Endothelial cell (in vitro differentiated cells): ENCODE measurements around the gene TRPV5. TPM values are rescaled to one million over a fixed set of nuclear protein-coding genes. Genes with fewer than 3 reads are reported as not detected.

ENCODE experiments used
- DNase-seq: peaks from one replicate; pipeline ENCODE4 v3.0.0; 2021; ENCODE audit warnings: low spot score
- H3K27ac Mint-ChIP-seq: one replicate; pipeline ENCODE4 v1.8.0; 2021; ENCODE audit warnings: mixed read lengths, inconsistent platforms; ENCODE audit not compliant: unreplicated experiment
- H3K27me3 Mint-ChIP-seq: one replicate; pipeline ENCODE4 v1.8.0; 2021; ENCODE audit warnings: mild to moderate bottlenecking, moderate library complexity, mixed read lengths, inconsistent platforms; ENCODE audit not compliant: unreplicated experiment
- H3K36me3 Mint-ChIP-seq: one replicate; pipeline ENCODE4 v1.8.0; 2021; ENCODE audit warnings: mild to moderate bottlenecking, low read depth, mixed read lengths, inconsistent platforms; ENCODE audit not compliant: unreplicated experiment
- H3K4me1 Mint-ChIP-seq: one replicate; pipeline ENCODE4 v1.8.0; 2021; ENCODE audit warnings: mild to moderate bottlenecking, mixed read lengths, inconsistent platforms; ENCODE audit not compliant: unreplicated experiment
- H3K4me3 Mint-ChIP-seq: one replicate; pipeline ENCODE4 v1.8.0; 2021; ENCODE audit warnings: mild to moderate bottlenecking, mixed read lengths, inconsistent platforms; ENCODE audit not compliant: unreplicated experiment
- H3K9me3 Mint-ChIP-seq: one replicate; pipeline ENCODE4 v1.8.0; 2021; ENCODE audit warnings: mixed read lengths, inconsistent platforms; ENCODE audit not compliant: unreplicated experiment
- total RNA-seq: library from RNA; stranded (reverse); fragmentation: NEBNext Ultra II Directional; extraction: Animal tissue kit (Norgen Biotek cat#: 25700); gene quantifications from one replicate; pipeline ENCODE4 v1.2.1, GENCODE V29; 2021; ENCODE audit not compliant: unreplicated experiment
- TF ChIP-seq, protein P1 (sequence below): fragments of 200-600 bp; sonication (generic); IDR thresholded peaks from one replicate; pipeline ENCODE4 v1.5.0; 2021; ENCODE audit warnings: antibody characterized with exemption; ENCODE audit not compliant: unreplicated experiment

The TRPV5 gene
- total RNA-seq, 1 donor from 2014 or later = not detected

DNA sequence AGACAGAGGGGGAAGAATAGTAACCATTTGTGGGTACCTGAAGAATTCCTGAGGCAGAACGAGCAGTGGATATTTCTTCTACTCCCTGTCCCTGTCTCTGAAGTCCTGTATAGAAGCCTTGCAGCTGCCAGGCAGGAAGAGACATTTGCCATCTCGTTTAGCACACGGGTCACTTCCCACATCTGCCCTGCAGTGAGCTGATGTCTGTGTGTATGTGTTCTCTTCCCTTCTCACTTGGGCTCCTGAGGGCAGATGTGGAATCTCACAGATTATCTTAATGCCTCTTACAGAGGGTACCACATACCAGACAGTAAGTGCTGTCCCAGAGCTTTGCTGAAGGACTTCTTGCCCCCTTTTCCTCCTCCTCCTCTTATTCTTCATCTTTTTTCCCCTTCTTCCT, 33.9 kb downstream of the TRPV5 start:
- peaks cover 6% of the 10 kb centered on the region for H3K4me1 Mint-ChIP-seq
- DNase-seq = no peak
- peaks cover 9% of the 10 kb centered on the region for H3K27me3 Mint-ChIP-seq
- H3K36me3 Mint-ChIP-seq = no peaks in the 10 kb centered on the region
- H3K27ac Mint-ChIP-seq = no peak overlapping the region
- TF ChIP-seq, protein P1, sequence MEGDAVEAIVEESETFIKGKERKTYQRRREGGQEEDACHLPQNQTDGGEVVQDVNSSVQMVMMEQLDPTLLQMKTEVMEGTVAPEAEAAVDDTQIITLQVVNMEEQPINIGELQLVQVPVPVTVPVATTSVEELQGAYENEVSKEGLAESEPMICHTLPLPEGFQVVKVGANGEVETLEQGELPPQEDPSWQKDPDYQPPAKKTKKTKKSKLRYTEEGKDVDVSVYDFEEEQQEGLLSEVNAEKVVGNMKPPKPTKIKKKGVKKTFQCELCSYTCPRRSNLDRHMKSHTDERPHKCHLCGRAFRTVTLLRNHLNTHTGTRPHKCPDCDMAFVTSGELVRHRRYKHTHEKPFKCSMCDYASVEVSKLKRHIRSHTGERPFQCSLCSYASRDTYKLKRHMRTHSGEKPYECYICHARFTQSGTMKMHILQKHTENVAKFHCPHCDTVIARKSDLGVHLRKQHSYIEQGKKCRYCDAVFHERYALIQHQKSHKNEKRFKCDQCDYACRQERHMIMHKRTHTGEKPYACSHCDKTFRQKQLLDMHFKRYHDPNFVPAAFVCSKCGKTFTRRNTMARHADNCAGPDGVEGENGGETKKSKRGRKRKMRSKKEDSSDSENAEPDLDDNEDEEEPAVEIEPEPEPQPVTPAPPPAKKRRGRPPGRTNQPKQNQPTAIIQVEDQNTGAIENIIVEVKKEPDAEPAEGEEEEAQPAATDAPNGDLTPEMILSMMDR = no peak
- H3K9me3 Mint-ChIP-seq = no peaks in the 10 kb centered on the region
- no peak overlapping the region for H3K4me3 Mint-ChIP-seq

DNA sequence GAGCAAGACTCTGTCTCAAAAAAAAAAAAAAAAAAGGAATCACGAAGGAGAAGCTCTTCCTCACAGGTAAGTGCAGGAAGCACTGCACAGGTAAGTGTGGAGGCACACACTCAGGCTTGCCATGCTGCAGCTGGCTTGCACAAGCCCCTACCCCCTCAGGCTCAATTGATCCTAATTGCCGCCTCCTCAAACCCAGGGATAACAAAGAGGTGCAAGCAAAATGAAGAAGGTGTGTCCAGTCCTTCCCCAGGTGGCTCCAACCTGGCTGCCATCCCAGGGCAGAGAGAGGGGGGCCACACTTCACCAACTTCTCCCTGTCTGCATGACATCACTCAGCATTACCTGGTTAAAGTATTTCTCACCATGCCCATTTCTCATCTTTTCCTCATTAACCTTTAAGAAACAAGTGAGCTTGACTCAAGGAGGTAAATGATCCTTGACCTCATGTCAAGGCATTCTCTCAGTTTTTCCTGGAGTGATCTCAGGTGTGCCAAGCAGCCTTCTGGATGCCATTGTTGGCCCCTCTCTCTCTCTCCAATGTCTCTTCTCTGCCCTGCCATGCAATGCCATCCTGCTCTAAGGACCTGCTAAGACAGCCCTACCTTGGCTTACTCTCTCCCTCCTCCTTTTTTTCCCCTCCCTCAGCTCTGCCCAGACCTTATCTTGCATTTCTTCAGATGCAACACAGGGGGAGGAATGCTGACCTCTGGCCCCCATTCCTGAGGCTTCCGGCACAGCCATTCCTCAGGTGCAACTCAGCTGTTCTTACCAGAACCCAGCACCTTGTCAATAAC, 35.0 kb downstream of the TRPV5 start:
- H3K36me3 Mint-ChIP-seq = no peaks in the 10 kb centered on the region
- peaks cover 9% of the 10 kb centered on the region for H3K27me3 Mint-ChIP-seq
- H3K9me3 Mint-ChIP-seq = no peaks in the 10 kb centered on the region
- peaks cover 6% of the 10 kb centered on the region for H3K4me1 Mint-ChIP-seq
- H3K27ac Mint-ChIP-seq = no peak overlapping the region
- DNase-seq = no peak
- TF ChIP-seq, protein P1 = no peak
- no peak overlapping the region for H3K4me3 Mint-ChIP-seq

DNA sequence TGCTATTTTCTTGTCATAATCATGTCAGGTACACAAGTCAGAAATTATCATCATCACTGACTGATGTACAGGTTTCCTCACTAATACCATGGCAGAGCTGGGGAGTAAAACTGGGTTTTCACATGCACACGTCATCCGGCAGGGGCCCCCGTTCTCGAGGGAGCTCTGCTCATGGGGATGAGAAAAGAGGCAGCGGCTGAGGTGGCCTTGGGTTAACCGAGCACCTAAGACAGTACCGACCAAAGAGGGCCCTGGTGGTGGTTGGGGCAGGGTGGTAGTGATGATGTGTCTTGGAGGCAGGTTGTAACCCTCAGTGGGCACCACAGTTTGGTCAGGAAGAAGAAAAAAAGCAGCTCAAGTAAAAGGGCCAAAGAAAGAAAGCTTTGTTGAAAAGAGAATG, 35.9 kb downstream of the TRPV5 start:
- TF ChIP-seq, protein P1 = no peak

GRCh38 chr7:142896741-142897379, 36.7 kb downstream of the TRPV5 start:
- H3K27ac Mint-ChIP-seq = no peak overlapping the region
- DNase-seq = no peak

More for the DNA sequence above, 35.9 kb downstream of the TRPV5 start:
- DNase-seq = no peak
- Mint-ChIP-seq H3K4me1 (peaks cover 6% of the 10 kb centered on the region), H3K27me3 (peaks cover 13% of the 10 kb centered on the region), H3K36me3 (no peaks in the 10 kb centered on the region), H3K4me3 (no peak overlapping the region), H3K9me3 (no peaks in the 10 kb centered on the region), H3K27ac (no peak overlapping the region)

More at GRCh38 chr7:142896741-142897379, 36.7 kb downstream of the TRPV5 start:
- H3K4me3 Mint-ChIP-seq = no peak overlapping the region
- H3K36me3 Mint-ChIP-seq = no peaks in the 10 kb centered on the region
- no peaks in the 10 kb centered on the region for H3K9me3 Mint-ChIP-seq
- peaks cover 18% of the 10 kb centered on the region for H3K27me3 Mint-ChIP-seq
- TF ChIP-seq, protein P1 = no peak
- peaks cover 6% of the 10 kb centered on the region for H3K4me1 Mint-ChIP-seq
